HepG2 (cell line): Measurements from ENCODE around the gene CPVL. TPM values are rescaled to one million over a fixed set of nuclear protein-coding genes. Genes with fewer than 3 reads are reported as not detected.
A peak's percentile ranks its signal among the peaks of the same experiment; 100 is the strongest.

Source experiments
- ATF1 ChIP-seq: IDR thresholded peaks from 2 replicates; pipeline ENCODE4 v1.6.1; 2016; ENCODE audit warnings: mild to moderate bottlenecking, control low read depth
- ATF2 ChIP-seq: sonication (generic); formaldehyde crosslinking; IDR thresholded peaks from 2 replicates; pipeline ENCODE4 v1.4.0; 2020; ENCODE audit warnings: missing genetic modification reagents
- ELF1 ChIP-seq: sonication (generic); formaldehyde crosslinking; IDR thresholded peaks from 2 replicates; pipeline ENCODE4 v1.4.0; 2020; ENCODE audit warnings: missing genetic modification reagents
- FOXA3 ChIP-seq: IDR thresholded peaks from 2 replicates; pipeline ENCODE4 v1.6.1; 2016; ENCODE audit warnings: missing genetic modification reagents, missing compliant biosample characterization
- HMG20B ChIP-seq: conservative IDR thresholded peaks from 2 replicates; pipeline ENCODE4 v1.6.1; 2016; ENCODE audit warnings: missing genetic modification reagents, missing compliant biosample characterization
- IKZF5 ChIP-seq: IDR thresholded peaks from 2 replicates; pipeline ENCODE4 v1.6.1; 2018; ENCODE audit warnings: missing genetic modification reagents, mild to moderate bottlenecking, missing compliant biosample characterization
- JUNB ChIP-seq: sonication (generic); formaldehyde crosslinking; IDR thresholded peaks from 2 replicates; pipeline ENCODE4 v1.8.0; 2022; ENCODE audit warnings: missing genetic modification reagents, mild to moderate bottlenecking, borderline replicate concordance
- KLF12 ChIP-seq: sonication (generic); formaldehyde crosslinking; IDR thresholded peaks from 2 replicates; pipeline ENCODE4 v1.4.0; 2020; ENCODE audit warnings: missing genetic modification reagents, borderline replicate concordance
- MAF1 ChIP-seq: sonication (generic); formaldehyde crosslinking; IDR thresholded peaks from 2 replicates; pipeline ENCODE4 v1.5.0; 2020; ENCODE audit warnings: missing genetic modification reagents, borderline replicate concordance
- MAZ ChIP-seq, 2 experiments: sonication (generic) in 1 of 2; formaldehyde crosslinking in 1 of 2; IDR thresholded peaks; 2 replicates each; pipeline versions ENCODE4 v1.5.0 to v1.6.1; 2012 to 2020; ENCODE audit warnings: low read depth in 2 of 2, mild to moderate bottlenecking in 2 of 2, borderline replicate concordance in 1 of 2, improper control_type of control experiment in 1 of 2, low read length in 1 of 2, missing genetic modification reagents in 1 of 2, moderate library complexity in 1 of 2
- MIER2 ChIP-seq: IDR thresholded peaks from 2 replicates; pipeline ENCODE4 v1.6.1; 2016; ENCODE audit warnings: missing biosample characterization, missing genetic modification reagents
- MIER3 ChIP-seq: IDR thresholded peaks from 2 replicates; pipeline ENCODE4 v1.6.1; 2016; ENCODE audit warnings: missing compliant biosample characterization, borderline replicate concordance
- MIXL1 ChIP-seq: IDR thresholded peaks from 2 replicates; pipeline ENCODE4 v1.6.1; 2016
- MYC ChIP-seq: sonication (generic); formaldehyde crosslinking; IDR thresholded peaks from 2 replicates; pipeline ENCODE4 v1.9.0; 2021; ENCODE audit warnings: missing genetic modification reagents, borderline replicate concordance
- NFRKB ChIP-seq: fragments of 450-650 bp; IDR thresholded peaks from 2 replicates; pipeline ENCODE4 v1.6.1; 2017
- RFXANK ChIP-seq: IDR thresholded peaks from 2 replicates; pipeline ENCODE4 v1.6.1; 2016
- SAP130 ChIP-seq: IDR thresholded peaks from 2 replicates; pipeline ENCODE4 v1.6.1; 2016; ENCODE audit warnings: low read depth
- SOX13 ChIP-seq, 3 experiments: fragments of 450-650 bp in 1 of 3; sonication (generic) in 1 of 3; formaldehyde crosslinking in 1 of 3; IDR thresholded peaks in 2 of 3; conservative IDR thresholded peaks in 1 of 3; 2 replicates each; pipeline versions ENCODE4 v1.5.0 to v1.6.1; 2016 to 2020; ENCODE audit warnings: antibody characterized with exemption in 1 of 3, mild to moderate bottlenecking in 1 of 3, missing compliant biosample characterization in 1 of 3, missing genetic modification reagents in 1 of 3, moderate library complexity in 1 of 3
- YEATS4 ChIP-seq: sonication (generic); formaldehyde crosslinking; IDR thresholded peaks from 2 replicates; pipeline ENCODE4 v1.4.0; 2020; ENCODE audit warnings: missing genetic modification reagents, borderline replicate concordance
- ZBTB38 ChIP-seq: sonication (generic); formaldehyde crosslinking; IDR thresholded peaks from 2 replicates; pipeline ENCODE4 v1.5.1; 2020; ENCODE audit warnings: mild to moderate bottlenecking, missing genetic modification reagents
- ZBTB46 ChIP-seq: sonication (generic); formaldehyde crosslinking; IDR thresholded peaks from 2 replicates; pipeline ENCODE4 v1.4.0; 2020; ENCODE audit warnings: mild to moderate bottlenecking, missing genetic modification reagents, borderline replicate concordance
- ZNF24 ChIP-seq: fragments of 450-650 bp; IDR thresholded peaks from 2 replicates; pipeline ENCODE4 v1.6.1; 2017; ENCODE audit warnings: antibody characterized with exemption, mild to moderate bottlenecking
- ZNF260 ChIP-seq: sonication (generic); formaldehyde crosslinking; IDR thresholded peaks from 2 replicates; pipeline ENCODE4 v1.4.0; 2020; ENCODE audit warnings: missing genetic modification reagents, low read depth, mild to moderate bottlenecking, borderline replicate concordance
- ZNF441 ChIP-seq: sonication (generic); formaldehyde crosslinking; IDR thresholded peaks from 2 replicates; pipeline ENCODE4 v1.7.0; 2021; ENCODE audit warnings: missing genetic modification reagents, borderline replicate concordance
- ZNF558 ChIP-seq: sonication (generic); formaldehyde crosslinking; IDR thresholded peaks from 2 replicates; pipeline ENCODE4 v1.9.0; 2022; ENCODE audit warnings: mild to moderate bottlenecking, missing genetic modification reagents, borderline replicate concordance
- ZNF704 ChIP-seq: sonication (generic); formaldehyde crosslinking; IDR thresholded peaks from 2 replicates; pipeline ENCODE4 v1.8.1; 2023; ENCODE audit warnings: mild to moderate bottlenecking, inconsistent platforms, moderate library complexity, missing genetic modification reagents, borderline replicate concordance
- ZSCAN25 ChIP-seq: sonication (generic); formaldehyde crosslinking; IDR thresholded peaks from 2 replicates; pipeline ENCODE4 v1.8.0; 2022; ENCODE audit warnings: mild to moderate bottlenecking, missing genetic modification reagents
- polyA plus RNA-seq, 8 experiments: library from polyadenylated mRNA; depleted of rRNA in 3 of 8; stranded (reverse) in 7 of 8; unstranded in 1 of 8; fragments of >200 nt; fragmentation: Illumina TruSeq in 4 of 8; extraction: Trizol in 4 of 8; gene quantifications; 2 replicates each; pipeline versions ENCODE4 v1.2.1 to v1.2.3, GENCODE V29; 2011 to 2016; ENCODE audit warnings: low read depth in 4 of 8, missing spikeins in 1 of 8, mixed read lengths in 1 of 8; ENCODE audit not compliant: insufficient read depth in 1 of 8
- total RNA-seq, 5 experiments: library from RNA; depleted of rRNA; stranded (reverse); fragments of >200 nt; fragmentation: Illumina TruSeq; extraction: Trizol; gene quantifications; 2 replicates each; pipeline ENCODE4 v1.2.3, GENCODE V29; 2016; ENCODE audit warnings: low read depth in 1 of 5

Gene CPVL
- total and polyA plus RNA-seq, 2 of the 13 experiments (the other 11 are each of a cell fraction or from before 2014, with no cell fraction given) = 59.2 to 294 TPM

GRCh38 chr7:28956608-28957063 lies 189.7 kb downstream of the CPVL start (continued):
- TF ChIP-seq ZNF704 (CRISPR knock-in tag) (no peak), ZSCAN25 (CRISPR knock-in tag) (no peak), MIER2 (no peak), HMG20B (CRISPR knock-in tag) (no peak), KLF12 (no peak), ATF1 (CRISPR knock-in tag) (no peak), IKZF5 (peak; percentile 13; the same call in 1 of the 2 replicates), ATF2 (CRISPR knock-in tag) (peak; percentile 31; the same call in 1 of the 2 replicates), SAP130 (CRISPR knock-in tag) (no peak), MAZ (IDR thresholded peaks at IDR 0.05; ENCODE audit: borderline replicate concordance, low read depth, low read length) (0 out of 2 replicates have a peak, but pooled peaks have one; percentile 10), MAZ (CRISPR knock-in tag; IDR thresholded peaks at IDR 0.05; ENCODE audit: low read depth) (no peak), MAF1 (CRISPR knock-in tag) (no peak), JUNB (no peak), ZNF24 (no peak), ZNF441 (CRISPR knock-in tag) (no peak), MIER3 (CRISPR knock-in tag) (no peak), RFXANK (CRISPR knock-in tag) (no peak), ZBTB38 (CRISPR knock-in tag) (peak; percentile 84), MYC (no peak), NFRKB (no peak), ZBTB46 (CRISPR knock-in tag) (no peak), YEATS4 (no peak), MIXL1 (CRISPR knock-in tag) (no peak), SOX13 (IDR thresholded peaks at IDR 0.05) (no peak), SOX13 (CRISPR knock-in tag; conservative IDR thresholded peaks at IDR 0.05 in 1 of 2, IDR thresholded peaks at IDR 0.05 in 1 of 2) (no peak), FOXA3 (CRISPR knock-in tag) (0 out of 2 replicates have a peak, but pooled peaks have one; percentile 1), ZNF558 (CRISPR knock-in tag) (no peak), ELF1 (CRISPR knock-in tag) (no peak), ZNF260 (CRISPR knock-in tag) (no peak)
